Vagina (tissue), 2 donors: ENCODE data around the gene SLC1A1. TPM values are rescaled to one million over a fixed set of nuclear protein-coding genes. Genes with fewer than 3 reads are reported as not detected.

Experiments used
- DNase-seq, 2 donors: peaks; one replicate each; pipeline ENCODE4 v3.0.0-alpha.2; 2017; ENCODE audit errors: extremely low spot score in 2 of 2
- H3K27ac ChIP-seq: fragments of 200-600 bp; sonication (generic); one replicate; pipeline ENCODE4 v1.5.1; 2019
- H3K27me3 ChIP-seq: fragments of 200-600 bp; sonication (generic); one replicate; pipeline ENCODE4 v1.5.1; 2019
- H3K36me3 ChIP-seq, 2 donors: fragments of 200-600 bp; sonication (generic); one replicate each; pipeline ENCODE4 v1.5.1; 2017 to 2019
- H3K4me1 ChIP-seq: fragments of 200-600 bp; sonication (generic); one replicate; pipeline ENCODE4 v1.5.1; 2019
- H3K4me3 ChIP-seq, 2 donors: fragments of 200-600 bp; sonication (generic); 1 replicate in 1 of 2; 2 replicates in 1 of 2; pipeline ENCODE4 v1.5.1; 2016 to 2019
- H3K9me3 ChIP-seq: fragments of 200-600 bp; sonication (generic); one replicate; pipeline ENCODE4 v1.5.1; 2019
- POLR2A ChIP-seq, 2 donors: fragments of 450-650 bp; IDR thresholded peaks; one replicate each; pipeline ENCODE4 v1.6.1; 2017; ENCODE audit warnings: antibody characterized with exemption in 2 of 2, mild to moderate bottlenecking in 2 of 2, moderate library complexity in 2 of 2
- POLR2AphosphoS5 ChIP-seq, 2 donors: sonication (generic); formaldehyde crosslinking; IDR thresholded peaks; one replicate each; pipeline ENCODE4 v1.9.0; 2017; ENCODE audit warnings: antibody characterized with exemption in 2 of 2, mild to moderate bottlenecking in 2 of 2, low read depth in 1 of 2; ENCODE audit not compliant: insufficient read depth in 1 of 2
- intact Hi-C: fragments of 100-400 bp; cut with DNase I; formaldehyde crosslinking; loops from one replicate; pipeline ENCODE4 v1.15.1; 2023
- total RNA-seq: library from RNA; depleted of rRNA; stranded (reverse); fragments of >200 nt; gene quantifications from one replicate; pipeline ENCODE4 v1.2.3, GENCODE V29; 2016
- TF ChIP-seq, protein P1 (sequence below), 3 experiments: fragments of 450-650 bp in 2 of 3; fragments of 200-600 bp in 1 of 3; sonication (generic) in 1 of 3; IDR thresholded peaks; one replicate each; pipeline ENCODE4 v1.5.1; 2017 to 2019; ENCODE audit warnings: antibody characterized with exemption in 3 of 3, mild to moderate bottlenecking in 2 of 3, moderate library complexity in 2 of 3

SLC1A1 gene
- total RNA-seq, 1 donor from 2014 or later = 1.5 TPM

DNA sequence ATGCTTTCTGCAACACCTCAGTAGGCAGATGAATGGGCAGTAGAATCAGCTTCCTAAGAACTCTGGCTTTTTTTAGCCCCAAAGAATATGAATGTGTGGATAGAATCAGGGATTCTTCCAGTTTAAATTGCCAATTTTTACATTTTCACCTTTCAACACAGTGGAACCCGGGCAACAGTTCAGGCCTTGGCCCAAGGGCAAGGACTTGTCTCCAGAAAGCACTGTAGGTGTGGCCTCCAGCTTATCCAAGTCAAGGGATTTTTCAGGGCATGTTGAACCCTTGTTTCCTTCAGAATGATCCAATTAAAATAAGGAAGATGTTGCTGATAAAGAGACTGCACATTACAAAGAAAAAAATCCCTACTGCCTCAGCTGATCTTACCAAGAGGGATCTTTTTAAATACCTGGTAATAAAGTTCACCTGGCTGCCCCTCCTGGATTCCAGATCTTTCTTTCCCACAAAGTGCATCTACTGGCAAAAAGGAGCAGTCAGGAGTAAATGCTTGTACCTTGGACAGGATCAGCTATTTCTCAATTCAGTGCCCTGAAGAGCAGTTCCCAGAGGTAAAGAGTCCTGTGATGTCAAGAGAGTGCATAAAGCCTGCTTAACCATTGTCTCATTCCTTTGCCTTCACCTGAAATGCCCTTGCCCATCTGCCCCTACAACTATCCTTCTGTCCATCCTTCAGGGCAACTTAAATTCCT, 91.7 kb downstream of the SLC1A1 start:
- Histone ChIP-seq H3K4me1 (no peaks in the 10 kb centered on the region), H3K27me3 (no peaks in the 10 kb centered on the region), H3K27ac (no peak overlapping the region), H3K9me3 (no peaks in the 10 kb centered on the region), H3K4me3 (no peak overlapping the region), H3K36me3 (no peaks in the 10 kb centered on the region)
- DNase-seq = no peak
- intact Hi-C loops = no loop called here
- no peak for TF ChIP-seq POLR2AphosphoS5 (IDR thresholded peaks at IDR 0.05; ENCODE audit: insufficient read depth in 1 of 2, low read depth in 1 of 2)
- TF ChIP-seq POLR2A (IDR thresholded peaks at IDR 0.05) = no peak
- TF ChIP-seq, protein P1, sequence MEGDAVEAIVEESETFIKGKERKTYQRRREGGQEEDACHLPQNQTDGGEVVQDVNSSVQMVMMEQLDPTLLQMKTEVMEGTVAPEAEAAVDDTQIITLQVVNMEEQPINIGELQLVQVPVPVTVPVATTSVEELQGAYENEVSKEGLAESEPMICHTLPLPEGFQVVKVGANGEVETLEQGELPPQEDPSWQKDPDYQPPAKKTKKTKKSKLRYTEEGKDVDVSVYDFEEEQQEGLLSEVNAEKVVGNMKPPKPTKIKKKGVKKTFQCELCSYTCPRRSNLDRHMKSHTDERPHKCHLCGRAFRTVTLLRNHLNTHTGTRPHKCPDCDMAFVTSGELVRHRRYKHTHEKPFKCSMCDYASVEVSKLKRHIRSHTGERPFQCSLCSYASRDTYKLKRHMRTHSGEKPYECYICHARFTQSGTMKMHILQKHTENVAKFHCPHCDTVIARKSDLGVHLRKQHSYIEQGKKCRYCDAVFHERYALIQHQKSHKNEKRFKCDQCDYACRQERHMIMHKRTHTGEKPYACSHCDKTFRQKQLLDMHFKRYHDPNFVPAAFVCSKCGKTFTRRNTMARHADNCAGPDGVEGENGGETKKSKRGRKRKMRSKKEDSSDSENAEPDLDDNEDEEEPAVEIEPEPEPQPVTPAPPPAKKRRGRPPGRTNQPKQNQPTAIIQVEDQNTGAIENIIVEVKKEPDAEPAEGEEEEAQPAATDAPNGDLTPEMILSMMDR (IDR thresholded peaks at IDR 0.05) = no peak

DNA sequence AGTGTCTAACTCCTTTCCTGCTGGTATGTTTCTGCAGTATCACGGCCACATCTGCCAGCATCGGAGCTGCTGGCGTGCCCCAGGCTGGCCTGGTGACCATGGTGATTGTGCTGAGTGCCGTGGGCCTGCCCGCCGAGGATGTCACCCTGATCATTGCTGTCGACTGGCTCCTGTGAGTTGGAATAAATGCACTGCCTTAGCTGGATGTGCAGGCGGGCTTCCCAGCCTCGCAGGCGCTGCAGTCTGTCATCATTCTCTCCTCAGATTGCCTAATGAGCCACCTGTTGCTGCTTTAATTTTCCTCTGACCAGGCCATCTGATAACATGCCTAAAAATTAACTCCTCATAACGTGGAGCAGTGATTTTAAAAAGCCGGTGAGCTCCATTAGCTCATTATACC, 92.7 kb downstream of the SLC1A1 start:
- intact Hi-C loops = no loop called here
- TF ChIP-seq POLR2A (IDR thresholded peaks at IDR 0.05) (no peak), POLR2AphosphoS5 (IDR thresholded peaks at IDR 0.05; ENCODE audit: insufficient read depth in 1 of 2, low read depth in 1 of 2) (no peak)
- TF ChIP-seq, protein P1 (IDR thresholded peaks at IDR 0.05) = no peak
- H3K4me1 ChIP-seq = no peaks in the 10 kb centered on the region
- no peak for DNase-seq
- no peaks in the 10 kb centered on the region for H3K27me3 ChIP-seq
- H3K36me3 ChIP-seq = no peaks in the 10 kb centered on the region
- H3K4me3 ChIP-seq = no peak overlapping the region
- no peak overlapping the region for H3K27ac ChIP-seq
- H3K9me3 ChIP-seq = no peaks in the 10 kb centered on the region

DNA sequence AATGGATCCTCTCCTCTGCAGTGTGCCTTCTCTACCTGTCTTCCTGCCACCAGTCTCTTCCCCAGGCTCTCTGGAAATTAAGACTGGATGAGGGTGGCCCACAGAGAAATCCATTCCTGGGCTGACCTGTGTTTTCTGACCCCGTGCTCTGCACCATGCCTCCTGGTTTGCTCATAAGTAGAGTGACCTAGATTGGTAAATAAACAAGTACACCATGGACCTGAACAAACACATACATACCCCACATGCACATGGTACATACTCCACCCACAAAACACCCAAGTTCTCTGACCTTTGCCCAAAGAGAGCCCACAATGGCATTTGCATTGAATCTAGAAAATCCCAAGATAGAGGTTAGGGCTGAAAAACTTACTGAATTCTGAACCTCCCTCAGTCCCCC, 94.4 kb downstream of the SLC1A1 start:
- intact Hi-C loops = no loop called here
- no peak for DNase-seq
- Histone ChIP-seq H3K27ac (no peak overlapping the region), H3K4me1 (no peaks in the 10 kb centered on the region), H3K36me3 (no peaks in the 10 kb centered on the region), H3K4me3 (no peak overlapping the region), H3K27me3 (no peaks in the 10 kb centered on the region), H3K9me3 (no peaks in the 10 kb centered on the region)
- TF ChIP-seq POLR2A (IDR thresholded peaks at IDR 0.05) (no peak), POLR2AphosphoS5 (IDR thresholded peaks at IDR 0.05; ENCODE audit: insufficient read depth in 1 of 2, low read depth in 1 of 2) (no peak)

DNA sequence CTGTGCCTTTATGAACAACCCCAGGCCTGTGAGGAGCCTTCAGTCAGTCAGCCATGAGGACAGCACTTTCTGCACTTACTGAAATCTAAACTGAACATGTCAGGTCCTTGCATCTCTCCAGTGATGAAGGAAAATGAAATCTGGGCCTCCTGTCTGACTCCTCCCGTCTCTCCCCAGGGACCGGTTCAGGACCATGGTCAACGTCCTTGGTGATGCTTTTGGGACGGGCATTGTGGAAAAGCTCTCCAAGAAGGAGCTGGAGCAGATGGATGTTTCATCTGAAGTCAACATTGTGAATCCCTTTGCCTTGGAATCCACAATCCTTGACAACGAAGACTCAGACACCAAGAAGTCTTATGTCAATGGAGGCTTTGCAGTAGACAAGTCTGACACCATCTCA, 94.9 kb downstream of the SLC1A1 start:
- Histone ChIP-seq H3K9me3 (no peaks in the 10 kb centered on the region), H3K27ac (no peak overlapping the region), H3K4me3 (no peak overlapping the region), H3K4me1 (no peaks in the 10 kb centered on the region), H3K27me3 (no peaks in the 10 kb centered on the region), H3K36me3 (no peaks in the 10 kb centered on the region)
- no peak for DNase-seq
- TF ChIP-seq POLR2AphosphoS5 (IDR thresholded peaks at IDR 0.05; ENCODE audit: insufficient read depth in 1 of 2, low read depth in 1 of 2) = no peak
- TF ChIP-seq POLR2A (IDR thresholded peaks at IDR 0.05) = no peak
- TF ChIP-seq, protein P1 (IDR thresholded peaks at IDR 0.05) = no peak
- intact Hi-C loops = no loop called here

DNA sequence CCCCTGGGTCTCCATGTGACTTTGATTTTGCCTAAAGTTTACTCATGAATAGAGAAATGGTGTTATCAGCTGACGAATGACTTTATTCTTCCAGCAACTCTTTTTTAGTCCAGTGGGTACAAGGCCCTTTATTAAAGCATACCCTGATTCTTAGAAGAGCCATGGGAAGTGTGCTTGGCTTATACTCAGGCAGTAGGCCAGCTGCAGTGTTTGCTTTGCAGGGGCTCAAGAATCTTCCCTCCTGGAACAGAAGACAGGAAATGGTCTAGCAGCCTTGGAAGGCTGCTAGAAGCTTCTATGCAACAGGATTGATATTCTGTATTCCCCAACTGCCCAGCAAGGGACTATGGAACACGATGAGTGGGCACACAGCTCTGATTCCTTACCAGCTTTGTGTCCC, 98.5 kb downstream of the SLC1A1 start:
- Histone ChIP-seq H3K4me3 (no peak overlapping the region), H3K27me3 (no peaks in the 10 kb centered on the region), H3K36me3 (no peaks in the 10 kb centered on the region), H3K27ac (no peak overlapping the region), H3K4me1 (peaks cover 9% of the 10 kb centered on the region), H3K9me3 (no peaks in the 10 kb centered on the region)
- TF ChIP-seq, protein P1 (IDR thresholded peaks at IDR 0.05) = no peak
- TF ChIP-seq POLR2A (IDR thresholded peaks at IDR 0.05) (no peak), POLR2AphosphoS5 (IDR thresholded peaks at IDR 0.05; ENCODE audit: insufficient read depth in 1 of 2, low read depth in 1 of 2) (no peak)
- no peak for DNase-seq
- intact Hi-C loops = no loop called here
